KBM-7 (cell line): ENCODE measurements around the gene AGRN.
"Not testable (repeated sequence)": the region's sequence is repeated elsewhere in the genome, so short reads cannot be mapped to it uniquely, and the experiment has no call there.

Experiments used
- DNase-seq: peaks from one replicate; pipeline ENCODE4 v3.0.0-alpha.2; 2015
- in situ Hi-C: fragments of 300-500 bp; cut with MboI; formaldehyde crosslinking; loops from 2 replicates; pipeline ENCODE4 v1.14.3; 2020; ENCODE audit warnings: low sequenced_read_pairs, low pct_unique_long_range_greater_than_20kb, mixed read lengths

The AGRN gene

DNA sequence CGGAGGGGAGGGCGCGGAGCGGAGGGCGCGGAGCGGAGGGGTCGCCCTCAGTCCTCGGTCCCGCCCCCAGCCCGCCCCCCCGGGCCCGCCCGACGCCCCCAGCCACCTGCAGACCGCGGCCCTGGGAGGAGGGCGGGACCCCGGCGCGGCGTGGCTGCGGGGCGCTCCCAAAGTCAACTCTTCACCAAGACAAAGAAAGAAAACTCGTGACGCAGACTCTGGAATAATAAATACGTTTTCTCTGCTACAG lies 21.2 kb upstream of the AGRN start:
- DNase-seq = no peak
- in situ Hi-C loops = no loop called here

DNA sequence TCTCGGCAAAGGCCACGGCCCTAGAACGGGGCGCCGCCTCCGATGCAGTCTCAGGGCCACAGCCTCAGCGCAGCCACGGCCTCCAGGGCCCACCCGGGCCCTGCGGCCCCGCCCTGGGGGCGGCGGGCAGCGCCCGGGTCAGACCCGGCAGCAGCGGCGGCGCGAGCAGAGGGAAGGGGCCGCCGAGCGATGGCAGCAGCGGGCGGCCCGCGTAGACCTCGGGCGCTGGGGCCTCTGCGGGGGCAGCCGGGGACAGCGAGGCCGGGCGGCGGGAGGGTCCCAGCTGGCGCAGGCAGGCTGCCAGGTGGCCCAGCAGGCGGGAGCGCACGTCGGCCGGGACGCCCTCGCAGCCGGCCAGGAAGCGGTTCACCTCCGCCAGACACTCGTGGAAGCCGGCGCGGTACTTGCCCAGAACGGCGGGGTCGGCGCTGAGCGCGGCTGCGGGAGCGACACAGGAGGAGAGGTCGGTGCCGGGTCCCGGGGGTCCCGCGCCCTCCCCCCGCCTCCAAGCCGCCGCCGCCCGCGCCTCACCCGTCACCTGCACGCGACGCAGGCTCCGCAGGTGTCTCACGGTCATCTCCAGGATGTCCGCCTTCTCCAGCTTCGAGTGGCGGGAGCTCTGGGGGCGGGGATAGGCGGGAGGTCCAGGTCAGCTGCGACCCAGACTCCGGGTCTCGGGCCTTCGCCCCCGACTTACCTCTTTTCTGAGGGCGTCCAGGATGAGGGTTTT lies 20.8 kb upstream of the AGRN start:
- in situ Hi-C loops = no loop called here

DNA sequence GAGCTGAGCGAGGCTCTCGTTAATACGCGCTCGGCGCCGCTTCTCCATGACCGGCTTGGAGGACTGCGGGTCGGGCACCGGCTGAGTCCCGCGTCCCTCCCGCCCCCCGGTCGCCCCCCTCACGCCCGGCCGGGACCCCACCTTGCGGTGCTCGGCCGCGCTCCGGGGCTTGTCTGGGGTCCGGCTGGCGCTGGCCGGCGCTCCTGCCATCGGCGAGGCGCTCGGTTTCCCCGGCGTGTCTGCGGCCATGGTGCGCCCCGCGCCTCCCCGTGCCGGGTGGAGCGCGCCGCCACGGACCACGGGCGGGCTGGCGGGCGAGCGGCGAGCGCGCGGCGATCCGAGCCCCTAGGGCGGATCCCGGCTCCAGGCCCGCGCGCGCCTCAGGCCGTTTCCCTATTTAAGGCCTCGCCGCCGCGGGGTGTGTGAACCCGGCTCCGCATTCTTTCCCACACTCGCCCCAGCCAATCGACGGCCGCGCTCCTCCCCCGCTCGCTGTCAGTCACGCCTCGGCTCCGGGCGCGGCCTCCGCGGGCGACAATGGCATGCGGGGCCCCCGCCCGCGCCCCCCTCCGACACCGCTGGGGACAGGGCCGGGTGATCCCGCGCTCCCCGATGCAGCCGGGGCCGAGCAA lies 20.1 kb upstream of the AGRN start, which contains the start of gene HES4:
Gene HES4, minus strand, starts transcription at position 373 of the 632 bp plus-strand sequence. Its CDS starts 124 bp downstream, at position 249.
- peak; percentile 83 for DNase-seq
- in situ Hi-C loops = no loop called here

More for the DNA sequence above, 20.8 kb upstream of the AGRN start:
- DNase-seq = peak; percentile 28

DNA sequence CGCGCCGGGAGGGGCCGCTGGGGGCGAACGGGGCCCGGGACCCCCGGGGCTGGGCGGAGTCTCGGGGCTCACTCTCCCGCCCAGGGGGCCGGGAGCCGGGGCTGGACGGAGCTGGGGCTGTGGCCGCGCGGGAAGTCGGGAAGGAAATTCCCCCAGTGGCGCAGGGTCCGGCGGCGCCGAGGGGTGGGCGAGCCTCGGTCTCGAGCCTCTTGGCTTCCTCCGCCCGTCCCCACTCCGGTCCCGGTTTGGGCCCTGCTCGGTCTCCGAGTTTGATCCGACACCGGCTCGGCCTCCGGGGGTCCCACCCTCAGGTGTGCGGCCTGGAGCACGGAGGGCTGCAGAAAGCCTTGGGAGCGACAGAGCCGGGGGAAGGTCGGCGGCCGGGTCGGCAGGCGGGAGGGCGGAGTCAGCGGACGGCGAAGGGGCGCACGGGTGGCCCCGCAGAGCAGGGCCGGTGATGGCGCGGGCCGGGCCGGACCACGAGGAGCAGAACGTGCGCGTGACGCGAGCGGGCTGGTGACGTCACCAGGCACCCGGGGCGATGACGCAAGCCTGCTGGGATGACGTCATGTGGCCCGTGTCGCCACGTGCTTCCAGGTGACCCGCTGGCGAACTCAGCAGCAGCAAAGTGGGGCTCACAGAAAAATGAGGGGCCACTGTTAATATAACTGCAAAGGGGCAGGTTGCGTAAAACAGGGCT lies 19.4 kb upstream of the AGRN start:
- DNase-seq = peak; percentile 83
- in situ Hi-C loops = no loop called here

DNA sequence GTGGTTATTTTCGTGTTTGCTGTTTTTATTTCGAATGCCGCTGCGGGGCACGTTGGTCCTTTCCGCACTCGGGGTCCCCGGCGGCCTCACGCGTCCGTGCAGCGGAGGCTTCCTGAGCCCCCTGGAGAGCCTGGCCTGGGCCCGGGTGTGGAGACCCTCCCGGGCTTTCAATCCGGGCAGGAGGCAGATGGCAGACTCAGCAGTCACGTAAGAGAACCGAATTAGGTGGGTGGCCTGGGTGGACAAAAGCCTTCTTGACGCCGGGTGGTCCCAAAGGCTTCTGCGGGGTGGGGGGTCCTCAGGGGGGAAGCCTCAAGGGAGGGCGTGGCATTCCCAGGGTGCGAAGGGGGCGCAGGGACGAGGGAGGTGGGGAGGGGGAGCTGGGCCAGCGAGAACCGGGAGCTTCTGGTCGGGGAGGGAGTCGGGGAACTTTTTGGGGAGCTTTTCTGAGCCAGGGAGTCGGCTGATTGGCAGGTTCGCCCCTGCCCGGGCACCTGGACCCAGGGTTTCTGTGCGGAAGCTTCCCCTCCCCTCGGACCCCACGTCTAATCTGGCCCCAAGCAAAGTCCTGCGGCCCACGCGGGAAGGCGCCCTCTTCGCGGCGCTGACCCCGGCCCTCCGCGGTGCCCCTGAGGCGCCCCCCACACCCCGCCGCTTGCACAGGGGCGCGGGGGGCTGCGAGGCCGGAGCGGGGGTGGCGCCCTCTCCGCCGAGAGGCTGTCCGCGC lies 18.7 kb upstream of the AGRN start:
- DNase-seq = no peak

DNA sequence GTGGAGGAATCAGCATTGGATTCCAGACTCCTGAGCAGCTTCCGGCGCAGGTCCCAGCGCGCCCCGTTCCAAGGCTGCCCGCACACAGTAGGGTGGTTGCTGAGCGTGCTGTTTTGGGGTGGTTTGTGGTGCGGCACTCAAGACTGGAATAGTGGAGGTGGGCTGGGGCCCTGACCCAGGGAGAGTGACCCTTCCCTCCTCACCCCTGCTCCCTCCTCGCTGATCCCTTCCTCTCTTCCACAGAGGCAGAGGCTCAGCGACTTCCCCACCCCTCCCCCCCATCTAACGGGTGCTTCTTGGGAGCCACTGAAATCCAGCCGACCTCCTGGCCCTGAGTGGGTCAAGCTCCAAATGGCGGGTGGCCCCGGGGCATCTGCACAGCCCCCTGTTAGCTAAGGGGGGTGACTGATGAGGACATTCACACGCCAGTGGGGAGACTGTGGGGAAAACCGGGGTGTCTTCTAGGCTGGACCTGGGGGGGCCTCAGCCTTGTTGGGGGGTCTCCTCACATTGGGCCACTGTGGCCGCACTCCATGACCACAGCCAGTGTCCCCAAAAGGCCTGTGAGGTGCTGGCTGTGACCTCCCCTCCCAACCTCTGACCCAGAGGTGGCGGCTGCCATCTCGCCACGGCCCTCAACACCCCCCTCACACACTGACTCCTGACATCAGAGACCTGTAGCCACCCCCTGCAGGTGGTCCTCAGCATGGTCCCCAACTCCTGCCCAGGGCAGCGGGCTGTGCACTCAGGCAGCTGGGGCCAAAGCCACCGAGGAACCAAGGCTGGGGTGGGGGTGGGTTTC lies 16.1 kb upstream of the AGRN start:
- no peak for DNase-seq
- in situ Hi-C loops = no loop called here

More for the DNA sequence above, 18.7 kb upstream of the AGRN start:
- in situ Hi-C loops = no loop called here

DNA sequence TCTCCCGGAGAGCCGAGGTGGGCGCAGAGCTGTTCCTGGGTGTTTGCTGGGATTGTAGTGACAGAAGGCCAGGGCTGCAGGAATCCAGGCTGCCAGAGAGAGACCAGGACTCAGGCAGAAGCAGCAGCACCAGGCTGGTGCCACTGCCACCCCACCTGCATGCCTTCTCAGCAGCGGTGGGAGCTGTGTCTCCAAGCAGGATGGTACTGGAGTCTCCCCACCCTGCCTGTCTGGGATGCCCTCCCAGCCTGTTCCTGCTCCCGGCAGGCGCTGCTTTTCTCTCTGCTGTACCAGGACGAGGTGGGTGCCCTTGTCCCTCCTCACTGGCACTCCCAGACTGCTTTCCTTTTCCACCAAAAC lies 15.5 kb upstream of the AGRN start:
- DNase-seq = no peak
- in situ Hi-C loops = no loop called here

DNA sequence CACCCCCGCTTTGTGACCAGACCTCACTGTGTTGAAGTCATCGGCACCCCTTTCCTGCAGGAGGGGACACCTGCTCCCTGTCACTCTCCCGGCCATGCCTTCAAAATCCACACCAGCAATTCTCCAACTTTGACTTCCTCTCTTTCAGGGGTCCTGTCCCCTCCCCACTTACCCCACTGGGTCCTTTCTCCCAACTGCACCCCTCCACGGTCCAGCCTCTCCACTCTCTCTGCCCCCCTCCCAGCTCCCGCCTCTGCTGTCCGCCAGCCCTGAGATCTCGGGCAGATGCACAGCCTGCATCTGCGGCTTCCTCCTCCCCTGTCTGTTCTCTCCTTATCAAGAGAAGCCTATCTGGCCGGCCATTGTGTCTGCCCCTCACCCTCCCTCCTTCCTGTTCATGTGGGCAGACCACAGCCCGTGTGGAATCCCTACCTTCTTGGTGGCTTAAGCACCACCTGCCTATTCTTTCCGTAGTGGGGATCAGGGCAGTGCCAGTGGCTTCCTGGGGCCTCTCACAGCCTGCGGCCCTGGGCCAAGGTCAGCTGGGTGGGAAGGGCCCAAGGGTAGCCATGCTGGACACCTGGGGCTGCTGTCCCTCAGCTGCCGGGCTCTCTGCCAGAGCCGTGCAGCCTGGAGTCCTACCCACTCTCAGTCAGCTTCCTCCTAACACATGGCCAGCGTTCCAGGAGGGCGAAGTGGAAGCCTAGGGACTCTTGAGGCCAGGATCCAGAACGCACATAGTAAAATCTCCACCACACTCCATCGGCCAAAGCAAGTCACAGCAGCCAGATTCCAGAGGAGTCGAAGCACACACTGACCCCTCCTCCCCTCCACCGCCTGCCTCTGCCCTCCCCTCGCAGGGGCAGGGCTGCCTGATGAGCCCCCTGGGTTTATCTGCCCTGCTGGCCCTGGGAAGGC lies 14.9 kb upstream of the AGRN start:
- in situ Hi-C loops = no loop called here
- peak; percentile 85 for DNase-seq

DNA sequence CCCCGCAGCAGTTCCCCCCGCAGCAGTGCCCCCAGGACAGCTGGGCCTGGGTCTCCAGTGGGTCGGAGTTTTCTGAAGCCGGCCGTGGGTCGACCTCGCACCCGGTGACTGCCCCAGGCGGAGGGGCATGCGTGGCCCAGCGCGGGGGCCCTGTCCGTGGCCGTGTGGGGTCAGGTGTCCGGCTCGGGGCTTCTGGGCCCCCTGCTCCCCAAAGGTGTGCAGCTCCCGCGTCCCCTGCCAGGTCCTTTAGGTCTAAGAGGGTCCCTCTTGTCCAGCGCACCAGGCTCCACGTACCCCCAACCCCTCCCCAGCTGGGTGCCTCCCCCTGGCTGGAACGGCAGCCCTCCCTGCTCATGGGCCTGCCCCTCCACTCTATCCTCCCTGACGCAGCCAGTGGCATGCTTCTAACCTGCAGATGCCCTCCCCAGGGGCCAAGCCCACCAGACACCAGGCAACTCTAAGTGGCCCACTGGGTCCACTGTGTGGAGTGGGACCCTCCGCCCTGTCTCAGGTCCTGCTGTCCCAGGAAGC lies 14.1 kb upstream of the AGRN start:
- no peak for DNase-seq
- in situ Hi-C loops = no loop called here

DNA sequence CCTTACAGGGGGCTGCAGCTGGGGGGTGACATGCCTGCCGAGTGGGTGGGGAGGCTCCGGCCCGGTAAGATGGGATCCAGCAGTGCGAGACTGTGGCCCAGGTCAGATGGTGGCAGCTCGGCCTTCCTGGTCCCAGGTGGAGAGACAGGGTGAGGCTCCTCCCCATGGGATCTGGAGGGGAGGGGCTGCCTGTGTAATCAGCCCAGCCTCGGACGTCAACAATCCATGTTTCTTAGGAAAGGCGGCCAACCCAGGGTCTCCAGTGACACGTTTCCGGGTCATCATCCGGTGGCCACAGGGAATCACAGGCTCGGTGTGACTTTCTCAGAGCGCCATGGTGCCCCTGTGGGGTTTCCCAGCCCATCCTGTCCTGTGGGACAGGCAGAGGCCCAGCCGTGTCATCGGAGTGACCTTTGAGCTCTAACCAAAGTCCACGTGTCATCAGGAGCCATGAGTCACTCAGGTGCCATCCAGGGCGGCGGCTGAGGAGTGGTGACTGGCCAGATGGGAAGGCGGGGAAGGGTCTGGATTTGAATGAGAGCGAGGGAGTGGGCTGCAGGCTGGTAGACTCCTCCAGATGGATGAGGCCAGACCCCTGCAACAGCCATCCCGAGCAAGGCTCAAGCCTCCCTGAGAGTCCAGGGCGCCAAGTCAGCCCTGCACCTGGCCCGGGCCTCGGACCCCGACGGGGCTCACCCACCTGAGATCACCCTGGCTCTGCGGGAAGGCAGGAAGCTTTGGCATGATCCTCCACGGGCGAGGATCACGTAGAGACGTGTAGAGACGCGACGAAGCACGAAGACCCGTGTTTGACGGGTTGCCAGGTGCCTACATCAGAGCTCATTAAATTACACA lies 13.4 kb upstream of the AGRN start:
- in situ Hi-C loops = no loop called here
- no peak for DNase-seq

DNA sequence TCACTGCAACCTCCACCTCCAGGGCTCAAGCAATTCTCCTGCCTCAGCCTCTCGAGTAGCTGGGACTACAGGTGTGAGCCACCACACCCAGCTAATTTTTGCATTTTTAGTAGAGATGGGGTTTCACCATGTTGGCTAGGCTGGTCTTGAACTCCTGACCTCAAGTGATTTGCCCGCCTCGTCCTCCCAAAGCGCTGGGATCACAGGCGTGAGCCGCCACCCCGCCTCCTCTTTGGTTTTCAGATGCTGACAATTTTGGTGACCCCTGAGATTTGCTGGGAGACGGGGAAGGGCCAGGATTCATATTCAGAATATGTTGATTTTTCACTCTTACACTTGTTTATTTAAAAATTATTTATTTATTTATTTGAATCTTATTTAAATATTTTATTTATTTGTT lies 9.8 kb upstream of the AGRN start:
- in situ Hi-C loops, DNase-seq: not testable (repeated sequence)

DNA sequence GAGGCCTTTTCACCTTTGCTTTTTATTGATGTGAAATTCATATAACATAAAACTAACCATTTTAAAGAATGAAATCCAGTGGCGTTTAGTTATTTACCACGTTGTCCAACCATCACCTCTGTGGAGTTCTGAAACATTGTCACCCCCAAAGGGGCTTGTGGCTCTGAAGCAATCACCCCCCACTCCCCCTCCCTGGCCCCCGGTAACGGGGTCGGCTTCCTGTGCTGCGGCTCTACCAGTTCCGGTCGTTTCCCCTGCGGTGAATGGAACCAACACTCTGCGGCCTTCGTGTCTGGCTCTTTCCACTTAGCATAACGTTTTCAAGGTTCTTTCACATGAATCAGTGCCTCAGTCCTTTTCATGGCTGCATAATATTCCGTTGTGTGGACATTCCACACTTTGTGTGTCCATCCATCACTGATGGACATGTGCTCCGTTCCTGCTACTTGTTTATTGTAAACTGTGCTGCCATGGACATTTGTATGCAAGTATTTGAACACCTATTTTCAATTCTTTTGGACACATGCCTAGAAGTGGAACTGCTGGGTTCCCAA lies 8.4 kb upstream of the AGRN start:
- no peak for DNase-seq
- in situ Hi-C loops = no loop called here

DNA sequence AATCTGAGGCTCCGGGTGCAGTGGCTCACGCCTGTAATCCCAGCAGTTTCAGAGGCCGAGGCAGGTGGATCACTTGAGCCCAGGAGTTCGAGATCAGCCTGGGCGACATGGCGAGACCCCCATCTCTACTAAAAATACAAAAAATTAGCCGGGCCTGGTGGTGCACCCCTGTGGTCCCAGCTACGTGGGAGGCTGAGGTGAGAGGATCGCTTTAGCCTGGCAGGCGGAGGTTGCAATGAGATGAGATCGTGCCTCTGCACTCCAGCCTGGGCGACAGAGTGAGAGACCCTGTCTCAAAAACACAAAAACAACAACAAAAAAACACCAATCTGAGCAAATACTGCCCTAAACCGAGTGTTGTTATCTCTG lies 7.2 kb upstream of the AGRN start:
- DNase-seq, in situ Hi-C loops: not testable (repeated sequence)

DNA sequence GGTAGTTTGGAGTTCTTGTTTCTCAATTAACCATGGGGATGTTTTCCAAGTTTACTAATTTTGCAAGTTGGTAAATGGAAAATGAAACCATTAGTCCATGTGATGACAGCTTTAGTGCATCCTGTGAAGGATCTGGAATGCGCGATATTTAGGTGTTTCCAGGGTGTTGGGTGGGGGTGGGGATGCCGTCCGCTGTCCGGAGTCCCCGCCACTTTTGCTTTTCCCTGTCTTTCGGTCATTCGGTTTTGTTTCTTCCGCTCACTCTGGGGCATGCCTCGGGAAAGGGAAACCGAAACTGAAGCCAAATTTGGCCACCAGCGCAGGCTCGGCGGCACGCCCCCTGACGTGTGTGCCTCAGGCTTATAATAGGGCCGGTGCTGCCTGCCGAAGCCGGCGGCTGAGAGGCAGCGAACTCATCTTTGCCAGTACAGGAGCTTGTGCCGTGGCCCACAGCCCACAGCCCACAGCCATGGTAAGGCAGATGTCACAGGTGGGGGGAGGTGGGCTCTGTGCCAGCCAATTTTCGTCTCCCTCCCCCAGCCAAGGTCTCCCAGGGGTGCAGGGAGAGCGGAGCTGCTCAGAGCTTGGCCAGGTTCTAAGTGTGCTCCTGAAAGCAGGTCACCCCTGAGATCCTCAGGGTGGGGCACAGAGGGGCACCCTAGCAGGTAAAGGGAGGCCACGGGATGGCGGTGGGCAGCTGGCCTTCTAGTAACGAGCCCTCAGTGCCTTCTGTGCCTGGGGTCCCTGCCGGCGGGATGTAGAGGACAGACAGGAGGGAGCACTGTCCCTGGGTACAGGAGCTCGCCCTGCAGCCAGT lies 6.6 kb upstream of the AGRN start, which contains the start of gene ISG15:
Gene ISG15, plus strand, starts transcription at position 393 of the 817 bp plus-strand sequence. Its CDS starts 77 bp downstream, at position 470.
- peak; percentile 90 for DNase-seq
- in situ Hi-C loops = no loop called here

DNA sequence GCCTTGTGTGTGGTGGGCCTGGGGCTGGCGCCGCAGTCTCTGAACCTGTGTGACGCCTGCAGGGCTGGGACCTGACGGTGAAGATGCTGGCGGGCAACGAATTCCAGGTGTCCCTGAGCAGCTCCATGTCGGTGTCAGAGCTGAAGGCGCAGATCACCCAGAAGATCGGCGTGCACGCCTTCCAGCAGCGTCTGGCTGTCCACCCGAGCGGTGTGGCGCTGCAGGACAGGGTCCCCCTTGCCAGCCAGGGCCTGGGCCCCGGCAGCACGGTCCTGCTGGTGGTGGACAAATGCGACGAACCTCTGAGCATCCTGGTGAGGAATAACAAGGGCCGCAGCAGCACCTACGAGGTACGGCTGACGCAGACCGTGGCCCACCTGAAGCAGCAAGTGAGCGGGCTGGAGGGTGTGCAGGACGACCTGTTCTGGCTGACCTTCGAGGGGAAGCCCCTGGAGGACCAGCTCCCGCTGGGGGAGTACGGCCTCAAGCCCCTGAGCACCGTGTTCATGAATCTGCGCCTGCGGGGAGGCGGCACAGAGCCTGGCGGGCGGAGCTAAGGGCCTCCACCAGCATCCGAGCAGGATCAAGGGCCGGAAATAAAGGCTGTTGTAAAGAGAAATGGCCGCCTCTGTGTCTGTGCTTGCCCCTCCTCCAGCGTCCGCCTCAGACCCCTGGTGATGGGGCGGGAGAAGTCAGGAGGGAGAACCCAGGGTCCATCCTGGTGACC lies 5.8 kb upstream of the AGRN start:
- no peak for DNase-seq
- in situ Hi-C loops = no loop called here
